Activated CD8-positive, alpha-beta T cell treated with anti-CD3 and anti-CD28 coated beads for 36 hours (primary cell): ENCODE data around the gene SMOC2. TPM values are rescaled to one million over a fixed set of nuclear protein-coding genes. Genes with fewer than 3 reads are reported as not detected.

Source experiments
- ATAC-seq: fragments of 200-7000 bp; cut with Tn5 transposase; one replicate; pipeline ENCODE4 v1.10.0; 2021; ENCODE audit warnings: mild to moderate bottlenecking, moderate library complexity
- CTCF ChIA-PET: fragments of 350-600 bp; sonication (Branson Sonifier 250); formaldehyde crosslinking; loops from one replicate; lab custom pipeline; 2021; ENCODE audit warnings: antibody characterized with exemption; lab: Charles Lee
- POLR2A ChIA-PET: fragments of 350-600 bp; sonication (Branson Sonifier 250); formaldehyde crosslinking; loops from one replicate; lab custom pipeline; 2021; ENCODE audit warnings: antibody characterized with exemption; lab: Charles Lee
- DNase-seq: peaks from one replicate; pipeline ENCODE4 v3.0.0-alpha.2; 2020
- H3K27ac Mint-ChIP-seq: one replicate; pipeline ENCODE4 v1.8.0; 2021; ENCODE audit warnings: mild to moderate bottlenecking, mixed read lengths
- H3K27me3 Mint-ChIP-seq: one replicate; pipeline ENCODE4 v1.8.0; 2021; ENCODE audit warnings: mixed read lengths
- H3K36me3 Mint-ChIP-seq: one replicate; pipeline ENCODE4 v1.8.0; 2021; ENCODE audit warnings: low read depth, mixed read lengths
- H3K4me1 Mint-ChIP-seq: one replicate; pipeline ENCODE4 v1.8.0; 2021; ENCODE audit warnings: low read depth, mixed read lengths
- H3K4me3 Mint-ChIP-seq: one replicate; pipeline ENCODE4 v1.8.0; 2021; ENCODE audit warnings: mild to moderate bottlenecking, moderate library complexity, mixed read lengths
- H3K9me3 Mint-ChIP-seq: one replicate; pipeline ENCODE4 v1.8.0; 2021; ENCODE audit warnings: mixed read lengths
- CTCF ChIP-seq: fragments of 200-600 bp; IDR thresholded peaks from one replicate; pipeline ENCODE4 v1.8.0; 2022; ENCODE audit warnings: antibody characterized with exemption, mild to moderate bottlenecking
- intact Hi-C: fragments of 100-400 bp; cut with micrococcal nuclease; formaldehyde crosslinking; loops from one replicate; pipeline ENCODE4 v1.10.0; 2022
- total RNA-seq, 2 experiments: library from RNA; stranded (reverse); gene quantifications; one replicate each; pipeline ENCODE4 v1.2.3, GENCODE V29; 2021

The SMOC2 gene
- total RNA-seq, 2 experiments from 2014 or later = not detected

- CTCF ChIA-PET = no interaction called here
These were observed 6.5 kb upstream of the SMOC2 start for GRCh38 chr6:168434505-168434904.

DNA sequence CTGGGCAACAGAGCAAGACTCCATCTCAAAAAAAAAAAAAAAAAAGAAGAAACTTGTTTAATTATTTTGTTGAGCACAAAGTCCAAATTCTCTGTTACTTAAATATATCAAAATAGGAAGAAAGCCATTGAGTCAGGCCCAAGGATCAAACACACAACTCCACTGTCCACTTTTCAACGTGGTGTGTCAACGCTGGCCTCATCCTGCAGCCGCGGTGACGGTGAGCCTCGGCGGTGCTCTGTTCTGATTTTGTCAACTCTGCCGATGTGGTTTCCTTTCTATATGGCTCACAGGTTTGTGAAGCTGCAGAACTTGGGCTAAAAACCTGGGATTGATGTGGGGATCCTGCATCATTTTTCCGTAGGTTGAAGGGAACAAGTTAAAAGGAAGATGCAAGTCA, 3.2 kb upstream of the SMOC2 start:
- Mint-ChIP-seq H3K27me3 (peaks cover 20% of the 10 kb centered on the region), H3K4me3 (no peak overlapping the region), H3K4me1 (peaks cover 2% of the 10 kb centered on the region), H3K27ac (no peak overlapping the region), H3K9me3 (no peaks in the 10 kb centered on the region), H3K36me3 (no peaks in the 10 kb centered on the region)
- no peak for ATAC-seq
- TF ChIP-seq CTCF = no peak
- DNase-seq = no peak
- ChIA-PET POLR2A (no interaction called here), CTCF (no interaction called here)
- intact Hi-C loops = no loop called here

More at GRCh38 chr6:168434505-168434904, 6.5 kb upstream of the SMOC2 start:
- Mint-ChIP-seq H3K27me3 (peaks cover 8% of the 10 kb centered on the region), H3K4me1 (no peaks in the 10 kb centered on the region), H3K9me3 (no peaks in the 10 kb centered on the region), H3K4me3 (no peak overlapping the region), H3K27ac (no peak overlapping the region), H3K36me3 (no peaks in the 10 kb centered on the region)
- intact Hi-C loops = no loop called here
- no peak for TF ChIP-seq CTCF
- POLR2A ChIA-PET = no interaction called here
- DNase-seq = no peak
- ATAC-seq = no peak

DNA sequence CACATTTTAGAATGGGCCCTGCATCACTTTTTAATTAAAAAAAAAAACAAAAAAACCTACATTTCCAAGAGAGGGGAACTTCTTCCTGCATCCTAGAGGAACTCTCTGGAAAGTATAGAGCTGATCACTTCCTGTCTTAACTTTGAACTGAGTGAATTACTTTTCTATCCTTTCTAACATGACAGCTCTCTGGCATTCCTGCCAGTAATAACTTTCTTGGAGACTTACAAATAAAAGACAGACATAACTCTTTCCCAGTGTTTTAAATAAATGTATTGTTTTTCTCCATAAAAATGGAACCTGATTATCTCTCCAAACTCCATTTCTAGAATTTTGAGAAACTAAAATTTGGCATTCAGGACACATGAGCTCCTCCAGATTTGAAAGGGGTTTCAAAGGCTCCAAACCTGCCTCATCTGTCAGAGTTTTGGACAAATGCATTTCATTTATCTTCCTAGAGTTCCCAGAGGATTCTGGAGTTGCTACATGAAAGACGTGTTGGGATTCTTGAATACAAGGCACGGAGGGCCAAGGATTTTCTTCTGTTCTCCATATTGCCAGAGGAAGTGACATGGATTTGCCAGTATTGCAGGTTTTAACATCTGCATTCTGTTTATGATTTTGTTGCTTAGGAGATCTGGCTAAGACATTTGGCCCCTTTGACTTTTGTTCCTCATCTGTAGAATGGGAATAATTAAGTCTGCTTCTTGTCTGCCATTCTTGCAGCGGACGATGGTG, 2.0 kb upstream of the SMOC2 start:
- no peak for TF ChIP-seq CTCF
- no peak for ATAC-seq
- ChIA-PET POLR2A (no interaction called here), CTCF (no interaction called here)
- H3K27me3 Mint-ChIP-seq = peaks cover 27% of the 10 kb centered on the region
- H3K27ac Mint-ChIP-seq = no peak overlapping the region
- no peak overlapping the region for H3K4me3 Mint-ChIP-seq
- DNase-seq = no peak
- peaks cover 2% of the 10 kb centered on the region for H3K4me1 Mint-ChIP-seq
- H3K9me3 Mint-ChIP-seq = no peaks in the 10 kb centered on the region
- no peaks in the 10 kb centered on the region for H3K36me3 Mint-ChIP-seq
- intact Hi-C loops = no loop called here

- Mint-ChIP-seq H3K36me3 (no peaks in the 10 kb centered on the region), H3K4me1 (peaks cover 2% of the 10 kb centered on the region), H3K27ac (no peak overlapping the region), H3K9me3 (no peaks in the 10 kb centered on the region), H3K27me3 (peaks cover 34% of the 10 kb centered on the region), H3K4me3 (no peak overlapping the region)
- intact Hi-C loops = no loop called here
- ChIA-PET CTCF (no interaction called here), POLR2A (no interaction called here)
- DNase-seq = no peak
- ATAC-seq = no peak
- no peak for TF ChIP-seq CTCF
These were observed 1.1 kb upstream of the SMOC2 start for GRCh38 chr6:168439794-168440450.
